HG02943 (cell line): ENCODE measurements around the gene CAMK1D.

ENCODE experiments used
- ATAC-seq: cut with Tn5 transposase; IDR thresholded peaks from one replicate; pipeline ENCODE4 v1.9.1; 2021; ENCODE audit warnings: mild to moderate bottlenecking, low read depth, moderate library complexity; ENCODE audit not compliant: unreplicated experiment

CAMK1D gene

GRCh38 chr10:12509016-12509793 lies 159.9 kb downstream of the CAMK1D start:
- ATAC-seq, result no peak

DNA sequence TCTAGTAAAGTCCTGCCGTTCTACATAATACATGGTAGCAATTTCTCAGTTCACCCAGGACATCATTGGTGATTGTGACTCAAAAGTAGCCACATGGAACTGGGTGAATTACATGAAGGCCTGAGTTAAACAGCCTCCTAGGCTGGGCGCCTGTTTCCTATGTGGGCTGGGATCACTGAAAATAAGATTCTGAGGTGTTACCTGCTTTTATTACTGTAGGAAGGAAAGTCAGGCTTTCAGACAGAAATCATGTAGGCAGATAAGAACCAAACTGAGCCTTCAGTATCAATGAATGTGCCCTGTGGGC lies 160.4 kb downstream of the CAMK1D start:
- no peak for ATAC-seq

GRCh38 chr10:12510501-12510941 lies 161.2 kb downstream of the CAMK1D start:
- no peak for ATAC-seq

DNA sequence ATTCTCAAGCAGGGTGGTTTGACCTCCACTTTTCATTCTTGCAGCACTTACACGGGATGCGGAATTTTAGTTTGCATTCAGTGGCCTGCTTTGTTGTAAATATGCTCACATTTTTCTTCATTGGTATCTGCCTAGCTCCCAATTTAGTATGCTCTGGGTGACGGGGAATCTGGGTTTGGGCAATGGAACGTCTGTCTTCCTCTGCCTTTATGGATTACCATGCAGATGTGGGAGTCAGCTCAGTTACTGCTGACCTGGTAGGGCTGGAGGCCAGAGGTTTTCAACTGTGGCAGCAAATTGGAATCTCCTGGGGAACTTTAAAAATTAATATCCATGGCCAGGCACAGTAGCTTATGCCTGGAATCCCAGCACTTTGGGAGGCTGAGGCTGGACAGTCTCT lies 161.6 kb downstream of the CAMK1D start:
- no peak for ATAC-seq

GRCh38 chr10:12511651-12512050 lies 162.3 kb downstream of the CAMK1D start:
- no peak for ATAC-seq

- no peak for ATAC-seq
These were observed 163.1 kb downstream of the CAMK1D start for GRCh38 chr10:12512332-12513002.

DNA sequence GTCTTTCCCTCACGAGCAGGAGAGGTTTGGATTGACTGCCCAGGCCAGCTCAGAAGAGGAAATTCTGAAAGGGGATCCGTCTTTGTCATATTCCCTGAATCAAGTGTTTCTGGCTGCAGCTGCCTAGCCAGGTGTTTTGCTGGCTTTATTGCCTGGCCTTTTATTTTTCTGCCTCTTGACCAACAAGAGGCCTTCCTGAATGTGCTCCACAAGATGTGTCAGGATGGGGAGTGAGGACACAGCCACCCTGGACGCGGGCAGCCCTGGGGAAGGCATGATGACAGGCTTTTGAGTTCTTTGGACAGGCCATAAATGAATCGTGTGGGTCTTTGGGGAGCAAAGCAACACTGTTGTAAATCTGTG lies 163.6 kb downstream of the CAMK1D start:
- ATAC-seq, result no peak

- no peak for ATAC-seq
These were observed 164.7 kb downstream of the CAMK1D start for GRCh38 chr10:12513775-12514673.

- ATAC-seq, result no peak
These were observed 168.7 kb downstream of the CAMK1D start for GRCh38 chr10:12518024-12518423.

GRCh38 chr10:12521423-12521822 lies 172.1 kb downstream of the CAMK1D start:
- no peak for ATAC-seq

- no peak for ATAC-seq
These were observed 177.0 kb downstream of the CAMK1D start for GRCh38 chr10:12526311-12526710.

DNA sequence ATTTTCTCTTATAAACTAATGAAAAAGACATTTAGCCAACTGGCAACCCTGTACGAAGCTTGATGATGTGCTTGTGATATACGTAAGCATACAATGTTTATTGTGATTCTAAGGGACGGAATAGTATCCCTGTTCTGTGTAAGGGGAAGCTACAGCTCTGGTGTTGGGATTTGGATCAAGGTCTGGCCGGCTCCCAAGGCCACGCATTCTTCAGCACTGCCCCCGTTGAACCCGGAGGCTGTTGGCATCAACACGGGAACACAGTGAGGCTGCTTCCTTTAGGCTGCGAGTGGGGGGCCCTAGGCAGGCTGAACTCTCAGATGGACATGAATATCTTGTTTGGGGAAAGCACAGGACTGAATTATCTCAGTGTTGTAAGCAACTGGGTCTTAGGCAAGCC lies 180.6 kb downstream of the CAMK1D start:
- ATAC-seq, result no peak

DNA sequence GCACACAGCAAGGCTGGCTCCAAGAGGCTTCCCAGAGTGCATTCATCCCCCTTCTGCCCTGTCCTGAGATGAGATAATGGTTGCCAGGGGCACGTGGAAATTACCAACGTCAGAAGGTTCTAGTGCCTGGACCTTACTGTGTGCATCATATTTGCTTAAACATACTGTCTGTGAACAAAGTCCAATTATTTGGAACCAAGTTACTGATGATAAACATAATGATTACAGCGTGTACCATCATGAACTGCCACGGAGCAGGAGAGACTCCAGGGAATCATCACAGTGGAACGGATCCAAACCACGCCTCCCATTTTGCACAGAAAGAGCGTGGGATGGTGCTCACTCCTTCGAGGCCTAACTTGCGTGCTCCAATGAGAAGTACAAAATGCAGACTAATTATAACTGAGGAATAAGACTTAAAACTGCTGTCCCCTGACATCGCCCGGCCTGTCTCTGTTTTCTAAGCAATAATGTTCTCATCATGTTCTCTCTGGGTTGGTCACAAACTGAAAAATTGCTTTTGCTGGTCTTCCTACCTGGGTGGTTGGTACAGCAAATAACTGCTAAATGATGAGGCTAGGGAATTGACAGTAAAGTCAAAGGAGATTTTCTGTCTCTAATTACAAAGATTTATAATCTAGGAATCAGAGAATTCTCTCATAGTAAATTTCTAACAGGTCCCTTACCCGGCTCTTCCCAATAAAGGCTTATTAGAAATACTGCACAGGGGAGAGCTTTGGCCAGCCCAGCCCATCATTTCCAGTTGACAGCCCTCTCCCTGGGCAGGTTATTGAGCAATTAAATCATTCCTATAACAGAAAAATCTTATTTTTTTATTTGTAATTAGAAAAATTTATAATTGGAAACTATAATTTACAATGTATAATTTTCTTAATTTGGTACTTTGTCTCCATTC lies 182.2 kb downstream of the CAMK1D start:
- no peak for ATAC-seq

- ATAC-seq, result no peak
These were observed 183.8 kb downstream of the CAMK1D start for GRCh38 chr10:12533151-12533550.

DNA sequence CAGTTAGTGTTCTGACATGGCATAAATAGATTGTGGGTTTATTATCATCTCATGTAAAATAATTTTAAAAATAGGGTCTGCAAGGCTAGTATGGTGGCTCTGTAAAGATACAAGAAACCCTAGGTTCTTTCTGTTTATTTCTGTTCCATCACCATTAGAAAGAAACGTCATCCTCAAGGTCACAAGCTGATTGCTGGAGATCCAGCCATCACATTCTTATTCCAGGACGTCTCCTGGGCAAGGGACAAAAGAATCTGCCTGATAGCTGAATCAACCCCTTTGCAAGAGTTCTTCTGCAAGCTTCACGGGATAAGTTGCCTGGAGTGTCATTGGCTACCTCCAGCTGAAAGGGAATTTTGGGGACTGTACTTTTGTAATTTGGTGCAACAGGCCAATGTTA lies 184.4 kb downstream of the CAMK1D start:
- no peak for ATAC-seq

- no peak for ATAC-seq
These were observed 185.5 kb downstream of the CAMK1D start for GRCh38 chr10:12534824-12535223.

- no peak for ATAC-seq
These were observed 186.3 kb downstream of the CAMK1D start for GRCh38 chr10:12535656-12536055.

- no peak for ATAC-seq
These were observed 189.2 kb downstream of the CAMK1D start for GRCh38 chr10:12538491-12538995.

- ATAC-seq, result no peak
These were observed 190.2 kb downstream of the CAMK1D start for GRCh38 chr10:12539350-12540164.
